Astrocyte of the spinal cord (primary cell): ENCODE data around the gene ACAD9.

ENCODE experiments used
- DNase-seq: peaks from one replicate; pipeline ENCODE4 v3.0.0; 2011; ENCODE audit warnings: low read depth, low spot score
- H3K4me3 ChIP-seq: 2 replicates; pipeline ENCODE4 v1.5.1; 2011; ENCODE audit warnings: low read depth, mild to moderate bottlenecking, low read length, moderate library complexity
- in situ Hi-C: cut with HindIII; loops from 2 replicates; pipeline ENCODE4 v1.10.0; 2017; ENCODE audit warnings: low sequenced_read_pairs
- TF ChIP-seq, protein P1 (sequence below): IDR thresholded peaks from 2 replicates; pipeline ENCODE4 v1.5.1; 2012; ENCODE audit warnings: low read depth, mild to moderate bottlenecking, low read length, inconsistent platforms

Gene ACAD9

DNA sequence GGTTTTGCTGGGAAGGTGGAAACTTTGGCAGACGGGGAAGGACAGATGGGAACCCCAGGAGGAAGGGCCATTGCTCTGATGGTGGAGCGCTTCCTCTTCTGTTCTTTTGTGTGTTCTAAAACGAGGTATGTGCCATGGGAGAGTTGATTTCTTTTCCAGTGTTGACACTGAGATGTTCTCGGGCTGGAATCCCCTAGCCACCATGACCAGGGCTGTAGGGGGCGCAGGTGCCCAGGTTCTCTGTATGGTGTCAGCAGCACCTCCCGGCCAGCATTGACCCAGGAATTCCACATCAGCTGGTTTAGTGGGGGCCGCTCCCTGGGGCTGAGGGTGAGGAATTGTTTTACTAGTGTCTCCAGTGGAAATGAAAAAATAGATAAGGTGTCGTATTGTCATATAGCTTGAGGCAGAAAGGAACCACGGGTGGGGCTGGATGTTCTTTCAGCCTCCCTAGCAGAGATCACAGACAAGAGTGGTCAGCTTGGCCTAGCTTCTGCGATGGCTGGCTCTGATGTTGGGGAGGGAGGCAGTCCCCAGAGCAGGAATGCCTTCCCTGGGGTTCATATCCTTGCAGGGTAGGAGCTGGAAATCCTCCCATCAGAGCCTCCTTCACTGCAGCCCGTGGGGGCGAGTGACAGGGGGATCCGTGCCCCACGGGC, 34.2 kb upstream of the ACAD9 start:
- TF ChIP-seq, protein P1, sequence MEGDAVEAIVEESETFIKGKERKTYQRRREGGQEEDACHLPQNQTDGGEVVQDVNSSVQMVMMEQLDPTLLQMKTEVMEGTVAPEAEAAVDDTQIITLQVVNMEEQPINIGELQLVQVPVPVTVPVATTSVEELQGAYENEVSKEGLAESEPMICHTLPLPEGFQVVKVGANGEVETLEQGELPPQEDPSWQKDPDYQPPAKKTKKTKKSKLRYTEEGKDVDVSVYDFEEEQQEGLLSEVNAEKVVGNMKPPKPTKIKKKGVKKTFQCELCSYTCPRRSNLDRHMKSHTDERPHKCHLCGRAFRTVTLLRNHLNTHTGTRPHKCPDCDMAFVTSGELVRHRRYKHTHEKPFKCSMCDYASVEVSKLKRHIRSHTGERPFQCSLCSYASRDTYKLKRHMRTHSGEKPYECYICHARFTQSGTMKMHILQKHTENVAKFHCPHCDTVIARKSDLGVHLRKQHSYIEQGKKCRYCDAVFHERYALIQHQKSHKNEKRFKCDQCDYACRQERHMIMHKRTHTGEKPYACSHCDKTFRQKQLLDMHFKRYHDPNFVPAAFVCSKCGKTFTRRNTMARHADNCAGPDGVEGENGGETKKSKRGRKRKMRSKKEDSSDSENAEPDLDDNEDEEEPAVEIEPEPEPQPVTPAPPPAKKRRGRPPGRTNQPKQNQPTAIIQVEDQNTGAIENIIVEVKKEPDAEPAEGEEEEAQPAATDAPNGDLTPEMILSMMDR, result peak; percentile 41
- in situ Hi-C loops, result no loop called here
- DNase-seq, result no peak
- peak overlapping the region; percentile 28 for H3K4me3 ChIP-seq

DNA sequence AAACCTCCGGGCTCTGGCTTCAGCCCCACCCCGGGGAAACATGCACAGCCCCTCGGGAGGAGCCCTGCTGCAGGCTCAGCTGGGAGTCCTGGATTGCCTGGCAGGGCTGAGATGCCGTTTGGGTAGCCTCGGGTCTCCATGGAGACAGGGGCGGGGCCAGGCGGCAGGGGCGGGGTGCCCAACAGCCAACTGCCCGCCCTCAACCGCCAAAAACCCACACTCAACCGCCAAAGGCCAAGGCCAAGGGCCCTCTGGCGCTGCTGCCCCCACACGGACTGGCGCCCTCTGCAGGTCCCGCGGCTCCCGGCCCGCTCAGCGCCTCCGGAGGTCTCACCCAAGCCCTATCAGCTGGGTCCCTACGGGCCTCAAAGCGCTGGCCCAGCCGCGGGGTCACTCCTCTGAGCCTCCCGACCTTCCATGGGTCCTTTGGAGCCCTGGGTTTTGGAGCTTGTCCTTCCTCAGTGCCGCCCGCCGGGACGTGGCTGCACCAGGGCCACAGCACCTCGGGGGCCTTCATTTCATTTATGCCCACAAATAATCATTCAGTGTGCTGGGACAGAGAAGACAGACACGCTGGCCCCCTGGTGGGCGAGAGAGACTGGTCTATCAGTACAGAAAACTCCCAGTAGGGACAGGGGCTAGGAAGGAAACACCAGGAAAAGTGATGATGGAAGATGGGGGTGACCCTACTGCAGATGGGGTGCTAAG, 33.5 kb upstream of the ACAD9 start:
- H3K4me3 ChIP-seq, result peak overlapping the region; percentile 28
- DNase-seq, result peak; percentile 60
- in situ Hi-C loops, result no loop called here
- TF ChIP-seq, protein P1, result peak; percentile 42

DNA sequence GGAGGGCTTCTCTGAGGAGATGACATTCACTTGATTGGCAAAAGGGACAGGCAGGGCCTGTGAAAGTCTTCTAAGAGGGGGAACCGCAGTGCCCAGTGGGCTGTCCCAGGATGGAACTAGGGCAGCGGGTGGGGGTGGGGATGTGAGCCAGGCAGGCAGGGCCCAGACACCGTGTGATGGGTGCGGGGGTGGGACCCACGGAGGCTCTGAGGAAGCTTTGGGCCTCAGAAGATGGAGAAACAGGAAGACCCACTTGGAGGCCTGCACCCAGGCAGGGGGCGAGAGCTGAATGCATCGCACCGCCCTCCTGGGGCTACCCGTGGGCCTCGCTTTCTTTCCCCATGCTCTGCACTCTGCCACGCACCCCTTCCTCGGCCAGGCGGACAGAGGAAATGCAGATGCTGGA, 32.9 kb upstream of the ACAD9 start:
- DNase-seq, result no peak
- no peak overlapping the region for H3K4me3 ChIP-seq
- in situ Hi-C loops, result no loop called here
- TF ChIP-seq, protein P1, result no peak

DNA sequence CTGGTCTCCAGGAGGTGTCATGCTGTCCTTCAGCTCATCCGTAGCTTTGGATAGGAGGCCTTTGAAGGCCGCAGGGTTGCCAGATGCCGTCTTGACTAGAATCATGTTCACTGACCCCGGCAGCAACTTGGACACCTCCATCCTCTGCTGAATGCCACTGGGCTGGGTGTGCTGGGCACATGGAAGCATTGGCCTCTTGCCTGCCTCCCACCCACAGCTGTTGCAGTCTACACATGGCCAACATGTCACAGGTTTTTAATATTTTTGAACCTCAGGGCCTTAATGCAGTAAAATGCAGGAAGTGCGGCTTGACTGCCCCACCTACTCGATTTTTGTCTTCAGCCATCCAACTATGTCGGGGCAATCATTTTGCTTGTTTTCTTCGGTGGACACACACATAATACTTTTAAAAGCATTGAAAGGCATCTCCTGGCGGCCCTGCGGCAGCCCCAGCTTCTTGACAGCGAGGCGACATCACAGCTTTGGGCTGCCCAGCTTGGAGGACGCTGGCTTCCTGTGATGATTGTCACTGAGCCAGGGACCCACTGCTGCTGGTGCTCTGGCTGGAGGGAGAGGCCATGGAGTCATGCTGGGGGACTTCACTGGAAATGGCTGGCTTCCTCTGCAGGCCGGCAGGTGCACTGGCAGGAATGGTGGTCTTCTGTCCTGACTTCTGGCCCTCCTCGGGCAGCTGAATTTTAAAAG, 31.6 kb upstream of the ACAD9 start:
- TF ChIP-seq, protein P1, result no peak
- in situ Hi-C loops, result no loop called here
- no peak for DNase-seq
- no peak overlapping the region for H3K4me3 ChIP-seq

DNA sequence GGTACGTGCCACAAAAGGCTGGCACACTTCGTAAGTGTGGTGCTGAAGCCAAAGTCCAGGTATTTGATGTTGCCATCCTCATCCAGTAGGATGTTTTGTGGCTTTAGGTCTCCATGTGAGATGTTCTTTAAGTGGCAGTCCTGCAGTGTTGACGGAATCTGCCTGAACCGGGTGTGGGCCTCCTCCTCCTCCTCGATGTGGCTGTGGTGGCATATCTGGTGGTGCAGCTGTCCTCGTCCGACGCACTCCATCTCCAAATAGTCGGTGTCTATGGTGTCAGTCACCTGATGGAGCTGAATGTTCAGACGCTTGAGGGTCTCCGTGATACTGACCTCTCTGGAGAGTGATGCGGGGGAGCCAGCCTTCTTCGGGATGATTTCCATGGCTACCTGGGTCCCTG, 30.5 kb upstream of the ACAD9 start:
- H3K4me3 ChIP-seq, result no peak overlapping the region
- TF ChIP-seq, protein P1, result no peak
- no peak for DNase-seq
- in situ Hi-C loops, result no loop called here

DNA sequence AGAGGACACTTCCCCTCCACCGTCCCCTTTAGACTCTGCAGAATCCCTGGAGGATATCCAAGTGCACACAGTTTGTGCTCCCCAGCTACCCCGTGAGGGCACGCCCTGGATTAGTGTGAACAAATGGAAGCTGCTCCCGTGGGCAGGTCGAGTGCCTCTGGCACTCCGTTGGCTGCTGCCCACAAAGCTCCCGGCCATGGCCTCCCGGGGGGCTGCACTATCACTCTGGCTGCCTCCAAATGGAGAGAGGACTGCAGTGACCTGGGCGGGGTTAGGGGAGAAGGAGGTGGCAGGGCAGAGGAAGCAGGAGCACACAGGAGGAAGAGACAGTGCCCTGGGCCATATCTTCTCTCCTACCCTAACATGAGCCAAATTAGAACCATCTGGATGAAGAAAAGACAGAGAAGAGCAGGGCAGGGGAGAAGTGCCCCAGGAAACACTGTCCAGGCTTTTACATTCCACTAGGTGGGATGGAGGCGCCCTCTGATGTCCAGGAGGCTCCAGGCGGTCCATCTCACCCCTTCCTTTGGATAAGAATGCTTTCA, 29.4 kb upstream of the ACAD9 start:
- in situ Hi-C loops, result no loop called here
- TF ChIP-seq, protein P1, result peak; percentile 33
- DNase-seq, result peak; percentile 18
- no peak overlapping the region for H3K4me3 ChIP-seq
